ENCODE data around the gene RTN4RL2. TPM values are rescaled to one million over a fixed set of nuclear protein-coding genes. Genes with fewer than 3 reads are reported as not detected.

The RTN4RL2 gene
- total RNA-seq, 1 experiment from 2014 or later: 5.5 TPM

DNA sequence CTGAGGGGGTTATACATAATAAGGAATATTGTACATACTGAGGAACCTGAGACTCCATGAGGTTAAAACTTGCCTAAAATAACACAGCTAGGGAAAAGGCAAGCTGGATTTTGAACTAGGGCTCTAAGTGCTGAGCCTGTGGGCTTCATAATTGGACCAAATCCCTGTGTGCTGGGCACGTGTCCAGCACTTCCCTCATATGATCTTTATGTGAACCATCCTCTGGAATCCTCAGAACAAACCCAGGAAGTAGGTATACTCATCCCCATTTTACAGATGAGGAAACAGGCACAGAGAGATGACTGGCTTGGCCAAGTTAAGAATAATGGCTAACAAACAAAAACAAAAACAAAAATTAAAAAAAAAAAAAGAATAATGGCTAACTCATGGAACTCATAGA, 14.9 kb downstream of the RTN4RL2 start:
- H3K36me3 Mint-ChIP-seq (ENCODE audit: insufficient read depth, unreplicated experiment): peaks cover 28% of the 10 kb centered on the region
- TF ChIP-seq, protein P1, sequence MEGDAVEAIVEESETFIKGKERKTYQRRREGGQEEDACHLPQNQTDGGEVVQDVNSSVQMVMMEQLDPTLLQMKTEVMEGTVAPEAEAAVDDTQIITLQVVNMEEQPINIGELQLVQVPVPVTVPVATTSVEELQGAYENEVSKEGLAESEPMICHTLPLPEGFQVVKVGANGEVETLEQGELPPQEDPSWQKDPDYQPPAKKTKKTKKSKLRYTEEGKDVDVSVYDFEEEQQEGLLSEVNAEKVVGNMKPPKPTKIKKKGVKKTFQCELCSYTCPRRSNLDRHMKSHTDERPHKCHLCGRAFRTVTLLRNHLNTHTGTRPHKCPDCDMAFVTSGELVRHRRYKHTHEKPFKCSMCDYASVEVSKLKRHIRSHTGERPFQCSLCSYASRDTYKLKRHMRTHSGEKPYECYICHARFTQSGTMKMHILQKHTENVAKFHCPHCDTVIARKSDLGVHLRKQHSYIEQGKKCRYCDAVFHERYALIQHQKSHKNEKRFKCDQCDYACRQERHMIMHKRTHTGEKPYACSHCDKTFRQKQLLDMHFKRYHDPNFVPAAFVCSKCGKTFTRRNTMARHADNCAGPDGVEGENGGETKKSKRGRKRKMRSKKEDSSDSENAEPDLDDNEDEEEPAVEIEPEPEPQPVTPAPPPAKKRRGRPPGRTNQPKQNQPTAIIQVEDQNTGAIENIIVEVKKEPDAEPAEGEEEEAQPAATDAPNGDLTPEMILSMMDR (IDR thresholded peaks at IDR 0.05; ENCODE audit: insufficient read depth in 1 of 2, low read depth in 1 of 2, low read length in 1 of 2, severe bottlenecking in 1 of 2, unreplicated experiment in 1 of 2): no peak
- H3K27me3 Mint-ChIP-seq (ENCODE audit: insufficient read depth, unreplicated experiment): no peaks in the 10 kb centered on the region
- H3K4me1 Mint-ChIP-seq (ENCODE audit: low read depth, unreplicated experiment): peaks cover 13% of the 10 kb centered on the region
- peak overlapping the region; percentile 87 for H3K4me3 Mint-ChIP-seq (ENCODE audit: unreplicated experiment)
- Histone ChIP-seq H3K9me3 (no peaks in the 10 kb centered on the region), H3K27me3 (replicated peaks; ENCODE audit: control insufficient read depth, insufficient read depth, low read length) (no peaks in the 10 kb centered on the region), H3K36me3 (ENCODE audit: control insufficient read depth, insufficient read depth, low read length) (no peaks in the 10 kb centered on the region), H3K4me1 (peaks cover 1% of the 10 kb centered on the region; the same call in 1 of the 2 replicates), H3K4me3 (ENCODE audit: low read depth, low read length) (no peak overlapping the region)
- H3K9me3 Mint-ChIP-seq (ENCODE audit: unreplicated experiment): no peaks in the 10 kb centered on the region
- no peak for DNase-seq
- no TSS peak for BruUV-seq (replicated peaks)
- ChIA-PET POLR2A (no interaction called here), CTCF (interaction anchor here (0.7 to 1.1 kb wide), 4 partner anchors 15 to 130 kb away, joined by 3 to 4 read pairs (median 4); no protein-coding TSS in a partner anchor)
- intact Hi-C loops (cut with micrococcal nuclease; ENCODE audit: unreplicated experiment): loop anchor here (5.0 kb wide), 2 partner anchors 87 to 167 kb away; no protein-coding TSS in a partner anchor
- no peak overlapping the region for H3K27ac Mint-ChIP-seq (ENCODE audit: unreplicated experiment)

DNA sequence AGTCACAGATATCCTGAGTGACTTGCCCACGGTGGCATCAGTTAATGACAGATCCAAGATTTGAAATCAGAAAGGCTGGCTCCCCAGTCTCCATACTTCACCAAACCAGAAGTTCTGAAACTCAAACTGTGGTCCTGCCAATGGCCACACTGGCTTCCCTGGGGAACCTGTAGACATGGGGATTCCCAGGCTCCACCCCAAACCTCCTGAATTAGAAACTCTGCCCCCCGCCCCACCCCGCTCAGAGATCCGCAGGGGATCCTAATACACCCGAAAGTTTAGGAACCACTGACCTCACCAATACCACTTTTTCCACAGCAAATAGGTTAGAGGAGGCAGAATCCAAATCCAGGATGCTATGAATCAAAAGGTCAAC, 15.3 kb downstream of the RTN4RL2 start:
- TSS peak; percentile 48 for BruUV-seq (replicated peaks)
- Mint-ChIP-seq H3K27me3 (ENCODE audit: insufficient read depth, unreplicated experiment) (no peaks in the 10 kb centered on the region), H3K9me3 (ENCODE audit: unreplicated experiment) (no peaks in the 10 kb centered on the region), H3K27ac (ENCODE audit: unreplicated experiment) (peak overlapping the region; percentile 83), H3K4me1 (ENCODE audit: low read depth, unreplicated experiment) (peaks cover 16% of the 10 kb centered on the region), H3K36me3 (ENCODE audit: insufficient read depth, unreplicated experiment) (peaks cover 31% of the 10 kb centered on the region), H3K4me3 (ENCODE audit: unreplicated experiment) (peak overlapping the region; percentile 87)
- ChIA-PET POLR2A (interaction anchor here (1.1 kb wide), 1 partner anchor 13 kb away, joined by 4 read pairs; no protein-coding TSS in a partner anchor), CTCF (interaction anchor here (1.0 to 4.8 kb wide), 5 partner anchors 15 to 92 kb away, joined by 3 to 36 read pairs (median 11); partner anchors contain the start of genes RTN4RL2 and UBE2L6)
- TF ChIP-seq, protein P1 (IDR thresholded peaks at IDR 0.05; ENCODE audit: insufficient read depth in 1 of 2, low read depth in 1 of 2, low read length in 1 of 2, severe bottlenecking in 1 of 2, unreplicated experiment in 1 of 2): no peak
- peak overlapping the region; percentile 60 for H3K4me3 ChIP-seq (ENCODE audit: low read depth, low read length)
- no peaks in the 10 kb centered on the region for H3K36me3 ChIP-seq (ENCODE audit: control insufficient read depth, insufficient read depth, low read length)
- intact Hi-C loops (cut with micrococcal nuclease; ENCODE audit: unreplicated experiment): loop anchor here (1.0 to 5.0 kb wide), 4 partner anchors 18 to 167 kb away; no protein-coding TSS in a partner anchor
- no peak for DNase-seq
- no peaks in the 10 kb centered on the region for H3K9me3 ChIP-seq
- peaks cover 5% of the 10 kb centered on the region; the same call in 1 of the 2 replicates for H3K4me1 ChIP-seq
- H3K27me3 ChIP-seq (replicated peaks; ENCODE audit: control insufficient read depth, insufficient read depth, low read length): no peaks in the 10 kb centered on the region

DNA sequence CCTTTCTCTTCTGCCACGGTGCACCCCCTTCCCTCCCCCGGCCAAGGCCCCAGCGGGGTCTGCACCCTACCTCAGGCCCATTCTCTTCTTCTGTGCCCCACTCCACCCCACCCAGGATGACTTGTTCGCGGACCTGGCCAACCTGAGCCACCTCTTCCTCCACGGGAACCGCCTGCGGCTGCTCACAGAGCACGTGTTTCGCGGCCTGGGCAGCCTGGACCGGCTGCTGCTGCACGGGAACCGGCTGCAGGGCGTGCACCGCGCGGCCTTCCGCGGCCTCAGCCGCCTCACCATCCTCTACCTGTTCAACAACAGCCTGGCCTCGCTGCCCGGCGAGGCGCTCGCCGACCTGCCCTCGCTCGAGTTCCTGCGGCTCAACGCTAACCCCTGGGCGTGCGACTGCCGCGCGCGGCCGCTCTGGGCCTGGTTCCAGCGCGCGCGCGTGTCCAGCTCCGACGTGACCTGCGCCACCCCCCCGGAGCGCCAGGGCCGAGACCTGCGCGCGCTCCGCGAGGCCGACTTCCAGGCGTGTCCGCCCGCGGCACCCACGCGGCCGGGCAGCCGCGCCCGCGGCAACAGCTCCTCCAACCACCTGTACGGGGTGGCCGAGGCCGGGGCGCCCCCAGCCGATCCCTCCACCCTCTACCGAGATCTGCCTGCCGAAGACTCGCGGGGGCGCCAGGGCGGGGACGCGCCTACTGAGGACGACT, 15.9 kb downstream of the RTN4RL2 start:
- POLR2A ChIA-PET: interaction anchor here (0.6 to 1.4 kb wide), 3 partner anchors 12 to 60 kb away, joined by 4 read pairs; partner anchors contain the start of gene RTN4RL2
- Histone ChIP-seq H3K4me1 (peaks cover 5% of the 10 kb centered on the region; the same call in 1 of the 2 replicates), H3K4me3 (ENCODE audit: low read depth, low read length) (peak overlapping the region; percentile 60), H3K9me3 (no peaks in the 10 kb centered on the region), H3K36me3 (ENCODE audit: control insufficient read depth, insufficient read depth, low read length) (no peaks in the 10 kb centered on the region), H3K27me3 (replicated peaks; ENCODE audit: control insufficient read depth, insufficient read depth, low read length) (no peaks in the 10 kb centered on the region)
- CTCF ChIA-PET: interaction anchor here (0.6 to 4.8 kb wide), 30 partner anchors 10 to 169 kb away, joined by 3 to 36 read pairs (median 6); partner anchors contain the start of genes RTN4RL2, SLC43A1, SSRP1 and TIMM10
- DNase-seq: peak; percentile 60 to 71
- H3K4me1 Mint-ChIP-seq (ENCODE audit: low read depth, unreplicated experiment): peaks cover 16% of the 10 kb centered on the region
- no peaks in the 10 kb centered on the region for H3K27me3 Mint-ChIP-seq (ENCODE audit: insufficient read depth, unreplicated experiment)
- intact Hi-C loops (cut with micrococcal nuclease; ENCODE audit: unreplicated experiment): loop anchor here (1.0 to 5.0 kb wide), 4 partner anchors 19 to 166 kb away; no protein-coding TSS in a partner anchor
- no TSS peak for BruUV-seq (replicated peaks)
- TF ChIP-seq, protein P1 (IDR thresholded peaks at IDR 0.05; ENCODE audit: insufficient read depth in 1 of 2, low read depth in 1 of 2, low read length in 1 of 2, severe bottlenecking in 1 of 2, unreplicated experiment in 1 of 2): peak in 1 of 2 experiments; percentile 9
- H3K9me3 Mint-ChIP-seq (ENCODE audit: unreplicated experiment): no peaks in the 10 kb centered on the region
- peaks cover 31% of the 10 kb centered on the region for H3K36me3 Mint-ChIP-seq (ENCODE audit: insufficient read depth, unreplicated experiment)
- peak overlapping the region; percentile 83 for H3K27ac Mint-ChIP-seq (ENCODE audit: unreplicated experiment)
- peak overlapping the region; percentile 87 for H3K4me3 Mint-ChIP-seq (ENCODE audit: unreplicated experiment)
